MCF 10A (cell line): ENCODE data around the gene YLPM1. TPM values are rescaled to one million over a fixed set of nuclear protein-coding genes. Genes with fewer than 3 reads are reported as not detected.
A peak's percentile ranks its signal among the peaks of the same experiment; 100 is the strongest.

Experiments
- BruUV-seq: library from RNA; stranded (reverse); fragments of 400-500 nt; replicated peaks from 2 replicates; lab custom pipeline; 2021; lab: Mats Ljungman, UMichigan
- CTCF ChIA-PET: fragments of 300-600 bp; sonication (Branson Sonifier 250); formaldehyde crosslinking; extraction: SDS; loops from one replicate; lab custom pipeline; 2021; ENCODE audit warnings: antibody characterized with exemption, inconsistent platforms; lab: Yijun Ruan, JAX
- POLR2A ChIA-PET: fragments of 300-600, 350-650 bp; sonication (Branson Sonifier 250); formaldehyde crosslinking; extraction: SDS; loops from one replicate; lab custom pipeline; 2020; ENCODE audit warnings: antibody characterized with exemption, inconsistent platforms; lab: Yijun Ruan, JAX
- DNase-seq: peaks from one replicate; pipeline ENCODE4 v3.0.0-alpha.2; 2018; ENCODE audit not compliant: unreplicated experiment
- H3K27ac Mint-ChIP-seq: one replicate; pipeline ENCODE4 v1.8.0; 2022; ENCODE audit warnings: mild to moderate bottlenecking, low read depth, mixed read lengths; ENCODE audit not compliant: unreplicated experiment
- H3K27me3 Mint-ChIP-seq: one replicate; pipeline ENCODE4 v1.8.0; 2022; ENCODE audit warnings: mixed read lengths; ENCODE audit not compliant: insufficient read depth, unreplicated experiment
- H3K36me3 Mint-ChIP-seq: one replicate; pipeline ENCODE4 v1.8.0; 2022; ENCODE audit warnings: mild to moderate bottlenecking, moderate library complexity, mixed read lengths; ENCODE audit not compliant: insufficient read depth, unreplicated experiment
- H3K4me1 Mint-ChIP-seq: one replicate; pipeline ENCODE4 v1.8.0; 2022; ENCODE audit warnings: mixed read lengths; ENCODE audit not compliant: insufficient read depth, unreplicated experiment
- H3K4me3 Mint-ChIP-seq: one replicate; pipeline ENCODE4 v1.8.0; 2022; ENCODE audit warnings: mild to moderate bottlenecking, moderate library complexity, mixed read lengths; ENCODE audit not compliant: unreplicated experiment
- H3K9me3 Mint-ChIP-seq: one replicate; pipeline ENCODE4 v1.8.0; 2022; ENCODE audit warnings: mixed read lengths; ENCODE audit not compliant: unreplicated experiment
- intact Hi-C: fragments of 100-400 bp; cut with micrococcal nuclease; formaldehyde crosslinking; loops from 2 replicates; pipeline ENCODE4 v1.14.1; 2022
- total RNA-seq: library from RNA; stranded (reverse); gene quantifications from 2 replicates; pipeline ENCODE4 v1.2.3, GENCODE V29; 2022
- TF ChIP-seq, protein P1 (sequence below): fragments of 200-600 bp; IDR thresholded peaks from one replicate; pipeline ENCODE4 v1.8.0; 2022; ENCODE audit warnings: antibody characterized with exemption, mild to moderate bottlenecking; ENCODE audit not compliant: unreplicated experiment

YLPM1 gene
- total RNA-seq, 1 experiment from 2014 or later, result 40.5 TPM

DNA sequence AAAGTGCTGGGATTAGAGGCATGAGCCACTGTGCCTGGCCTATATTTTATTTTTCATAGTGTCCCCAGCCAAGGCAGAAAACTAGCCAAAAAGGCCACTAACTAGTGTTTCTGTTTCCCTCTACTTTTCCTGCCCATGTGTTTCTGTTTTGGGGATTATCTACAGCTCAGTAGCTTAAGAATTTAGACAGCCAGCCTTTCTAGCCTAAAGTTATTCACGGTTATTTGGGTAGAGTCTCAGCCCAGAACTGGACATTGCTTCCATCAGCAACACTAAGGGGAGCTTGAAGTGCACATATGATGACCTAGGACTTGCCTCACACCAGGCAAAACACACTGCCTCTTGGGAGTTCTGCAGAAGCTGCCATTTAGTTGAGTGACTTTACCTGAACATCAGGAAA, 94.9 kb downstream of the YLPM1 start:
- no peak overlapping the region for H3K27ac Mint-ChIP-seq
- CTCF ChIA-PET, result interaction anchor here (0.6 to 9.2 kb wide), 6 partner anchors 19 to 1100 kb away, joined by 3 to 204 read pairs (median 7); partner anchors contain the start of genes DLST and PROX2
- no peaks in the 10 kb centered on the region for H3K9me3 Mint-ChIP-seq
- no peaks in the 10 kb centered on the region for H3K27me3 Mint-ChIP-seq
- no TSS peak for BruUV-seq
- POLR2A ChIA-PET, result interaction anchor here (0.6 to 0.9 kb wide), 4 partner anchors 24 to 225 kb away, joined by 3 to 4 read pairs (median 3); partner anchors contain the start of gene DLST
- no peaks in the 10 kb centered on the region for H3K4me1 Mint-ChIP-seq
- intact Hi-C loops, result no loop called here
- H3K36me3 Mint-ChIP-seq, result peaks cover 6% of the 10 kb centered on the region
- TF ChIP-seq, protein P1, sequence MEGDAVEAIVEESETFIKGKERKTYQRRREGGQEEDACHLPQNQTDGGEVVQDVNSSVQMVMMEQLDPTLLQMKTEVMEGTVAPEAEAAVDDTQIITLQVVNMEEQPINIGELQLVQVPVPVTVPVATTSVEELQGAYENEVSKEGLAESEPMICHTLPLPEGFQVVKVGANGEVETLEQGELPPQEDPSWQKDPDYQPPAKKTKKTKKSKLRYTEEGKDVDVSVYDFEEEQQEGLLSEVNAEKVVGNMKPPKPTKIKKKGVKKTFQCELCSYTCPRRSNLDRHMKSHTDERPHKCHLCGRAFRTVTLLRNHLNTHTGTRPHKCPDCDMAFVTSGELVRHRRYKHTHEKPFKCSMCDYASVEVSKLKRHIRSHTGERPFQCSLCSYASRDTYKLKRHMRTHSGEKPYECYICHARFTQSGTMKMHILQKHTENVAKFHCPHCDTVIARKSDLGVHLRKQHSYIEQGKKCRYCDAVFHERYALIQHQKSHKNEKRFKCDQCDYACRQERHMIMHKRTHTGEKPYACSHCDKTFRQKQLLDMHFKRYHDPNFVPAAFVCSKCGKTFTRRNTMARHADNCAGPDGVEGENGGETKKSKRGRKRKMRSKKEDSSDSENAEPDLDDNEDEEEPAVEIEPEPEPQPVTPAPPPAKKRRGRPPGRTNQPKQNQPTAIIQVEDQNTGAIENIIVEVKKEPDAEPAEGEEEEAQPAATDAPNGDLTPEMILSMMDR, result no peak
- H3K4me3 Mint-ChIP-seq, result no peak overlapping the region
- DNase-seq, result no peak

DNA sequence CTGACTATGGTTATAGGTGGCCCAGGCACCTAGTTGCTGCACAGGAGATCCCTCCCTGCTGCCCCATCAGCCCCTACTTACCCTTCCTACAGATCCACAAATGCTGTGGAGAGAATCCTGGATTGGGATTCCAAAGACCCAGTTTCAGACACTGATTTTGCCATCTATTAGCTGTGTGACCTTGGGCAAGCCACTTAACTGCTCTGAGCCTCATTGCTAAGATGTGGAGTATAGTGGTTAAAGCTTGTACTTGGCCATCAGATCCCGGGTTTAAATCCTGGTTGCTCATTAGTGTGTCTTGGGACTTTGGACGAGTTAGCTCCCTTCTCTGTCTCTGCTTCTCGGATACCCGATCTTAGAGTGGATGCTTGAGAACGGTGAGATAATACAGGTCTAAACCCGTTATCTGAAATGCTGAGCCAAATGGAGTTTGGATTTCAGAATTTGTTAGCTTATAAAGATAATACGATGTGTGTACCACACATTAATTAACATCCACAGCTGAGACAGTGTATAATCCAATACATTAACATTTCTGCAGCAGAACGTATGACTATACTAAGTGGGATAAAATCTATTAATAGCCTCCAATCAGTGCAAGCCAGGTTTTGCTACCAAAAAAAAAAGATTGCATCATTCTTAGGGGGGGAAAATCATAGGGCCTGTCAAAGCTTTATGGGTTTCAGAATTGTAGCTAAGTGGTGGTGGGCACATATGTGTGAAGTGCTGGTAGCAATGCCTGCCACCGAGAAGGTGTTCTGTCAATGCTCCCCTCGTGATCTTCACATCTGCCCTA, 96.8 kb downstream of the YLPM1 start:
- ChIA-PET POLR2A (interaction anchor here (1.1 to 4.2 kb wide), 5 partner anchors 9 to 228 kb away, joined by 4 to 26 read pairs (median 5); no protein-coding TSS in a partner anchor), CTCF (interaction anchor here (0.5 to 9.2 kb wide), 28 partner anchors 8 to 307 kb away, joined by 3 to 204 read pairs (median 5); partner anchors contain the start of genes DLST, PROX2 and RPS6KL1)
- Mint-ChIP-seq H3K36me3 (peaks cover 6% of the 10 kb centered on the region), H3K9me3 (no peaks in the 10 kb centered on the region), H3K27ac (no peak overlapping the region), H3K4me3 (no peak overlapping the region), H3K4me1 (no peaks in the 10 kb centered on the region), H3K27me3 (no peaks in the 10 kb centered on the region)
- BruUV-seq, result no TSS peak
- TF ChIP-seq, protein P1, result no peak
- intact Hi-C loops, result loop anchor here (5.0 kb wide), 1 partner anchor 442 kb away; no protein-coding TSS in a partner anchor
- DNase-seq, result no peak

DNA sequence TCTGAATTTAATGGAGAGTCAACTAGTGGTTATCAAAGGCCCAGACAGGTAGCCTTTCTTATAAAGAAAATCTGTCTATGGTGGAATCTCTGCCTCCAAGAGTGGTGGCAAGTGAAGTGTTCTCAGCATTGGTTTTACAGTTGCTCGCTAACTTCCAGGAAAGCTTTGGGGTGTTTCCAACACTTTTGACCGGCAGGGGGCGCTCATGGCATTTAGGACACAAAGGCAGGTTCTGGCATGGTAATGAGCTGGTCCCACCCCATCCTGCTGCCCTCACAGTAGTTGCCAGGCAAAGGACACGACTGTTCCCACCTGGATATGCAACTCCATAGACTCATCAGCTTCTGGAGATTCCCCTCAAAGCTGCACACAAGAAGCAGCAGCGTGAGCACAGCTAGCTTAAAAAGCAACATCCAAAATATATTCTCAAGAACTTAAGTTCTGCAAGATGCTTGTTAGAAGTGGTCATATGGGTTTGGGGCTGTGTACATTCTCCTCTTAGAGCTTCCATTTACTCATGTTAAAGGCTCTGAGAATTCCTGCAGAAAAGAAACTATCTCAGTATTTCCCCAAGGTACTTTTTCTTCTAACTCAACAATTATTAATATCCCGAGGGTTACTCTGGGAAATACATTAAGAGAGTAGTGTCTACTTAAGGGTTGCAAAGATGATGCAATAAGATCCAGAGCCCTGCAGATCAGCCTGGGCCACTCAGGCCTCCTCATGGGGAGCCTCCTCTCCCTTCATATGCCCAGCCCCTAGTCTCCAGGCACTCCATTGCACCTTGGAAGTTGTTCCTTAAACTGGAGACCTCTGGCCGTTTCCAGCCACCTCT, 98.0 kb downstream of the YLPM1 start:
- peaks cover 6% of the 10 kb centered on the region for H3K27me3 Mint-ChIP-seq
- no peak overlapping the region for H3K4me3 Mint-ChIP-seq
- H3K36me3 Mint-ChIP-seq, result peaks cover 6% of the 10 kb centered on the region
- BruUV-seq, result no TSS peak
- POLR2A ChIA-PET, result interaction anchor here (0.6 to 4.2 kb wide), 8 partner anchors 10 to 227 kb away, joined by 3 to 26 read pairs (median 4); no protein-coding TSS in a partner anchor
- TF ChIP-seq, protein P1, result peak; percentile 64
- CTCF ChIA-PET, result interaction anchor here (0.6 to 9.2 kb wide), 42 partner anchors 7 to 1765 kb away, joined by 3 to 204 read pairs (median 4); partner anchors contain the start of genes ACYP1, DLST, ISCA2 and PROX2
- peak; percentile 89 for DNase-seq
- no peaks in the 10 kb centered on the region for H3K4me1 Mint-ChIP-seq
- intact Hi-C loops, result loop anchor here (1.0 to 5.0 kb wide), 3 partner anchors 44 to 441 kb away; no protein-coding TSS in a partner anchor
- H3K9me3 Mint-ChIP-seq, result no peaks in the 10 kb centered on the region
- H3K27ac Mint-ChIP-seq, result no peak overlapping the region
